ENCODE data around the gene DGKD.

- no peak for TF ChIP-seq POLR2A (IDR thresholded peaks at IDR 0.05)
- TF ChIP-seq POLR2AphosphoS5 (IDR thresholded peaks at IDR 0.05) = no peak
- TF ChIP-seq CTCF (IDR thresholded peaks at IDR 0.05) = no peak
These were observed 48.5 kb downstream of the DGKD start for GRCh38 chr2:233402789-233403188.
